NCI-H446 (cell line): ENCODE data around the gene VIL1.

Source experiments
- DNase-seq, 2 experiments: peaks; one replicate each; lab custom pipeline; 2025; lab: John Stamatoyannopoulos, UW

Gene VIL1

DNA sequence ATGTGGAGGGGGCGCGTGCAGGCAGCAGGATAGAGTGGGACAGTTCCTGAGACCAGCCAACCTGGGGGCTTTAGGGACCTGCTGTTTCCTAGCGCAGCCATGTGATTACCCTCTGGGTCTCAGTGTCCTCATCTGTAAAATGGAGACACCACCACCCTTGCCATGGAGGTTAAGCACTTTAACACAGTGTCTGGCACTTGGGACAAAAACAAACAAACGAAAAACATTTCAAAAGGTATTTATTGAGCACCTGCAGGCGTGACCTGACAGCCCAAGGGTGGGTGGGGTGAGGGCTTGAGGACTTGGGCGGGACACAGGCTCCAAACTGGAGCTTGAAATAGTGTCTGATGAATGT, 23.9 kb upstream of the VIL1 start:
- DNase-seq: no peak

DNA sequence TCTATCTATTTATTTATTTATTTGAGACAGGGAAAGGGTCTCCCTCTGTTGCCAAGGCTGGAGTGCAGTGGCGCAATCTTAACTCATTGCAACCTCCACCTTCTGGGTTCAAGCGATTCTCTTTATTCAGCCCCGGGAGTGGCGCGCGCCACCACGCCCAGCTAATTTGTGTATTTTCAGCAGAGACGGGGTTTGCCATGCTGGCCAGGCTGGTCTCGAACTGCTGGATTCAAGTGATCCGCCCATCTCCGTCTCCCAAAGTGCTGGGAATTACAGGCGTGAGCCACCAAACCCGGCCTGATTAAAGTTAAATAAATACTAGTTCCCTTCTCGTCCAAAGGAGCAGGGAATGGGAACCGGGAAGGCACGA, 23.5 kb upstream of the VIL1 start:
- DNase-seq: no peak

DNA sequence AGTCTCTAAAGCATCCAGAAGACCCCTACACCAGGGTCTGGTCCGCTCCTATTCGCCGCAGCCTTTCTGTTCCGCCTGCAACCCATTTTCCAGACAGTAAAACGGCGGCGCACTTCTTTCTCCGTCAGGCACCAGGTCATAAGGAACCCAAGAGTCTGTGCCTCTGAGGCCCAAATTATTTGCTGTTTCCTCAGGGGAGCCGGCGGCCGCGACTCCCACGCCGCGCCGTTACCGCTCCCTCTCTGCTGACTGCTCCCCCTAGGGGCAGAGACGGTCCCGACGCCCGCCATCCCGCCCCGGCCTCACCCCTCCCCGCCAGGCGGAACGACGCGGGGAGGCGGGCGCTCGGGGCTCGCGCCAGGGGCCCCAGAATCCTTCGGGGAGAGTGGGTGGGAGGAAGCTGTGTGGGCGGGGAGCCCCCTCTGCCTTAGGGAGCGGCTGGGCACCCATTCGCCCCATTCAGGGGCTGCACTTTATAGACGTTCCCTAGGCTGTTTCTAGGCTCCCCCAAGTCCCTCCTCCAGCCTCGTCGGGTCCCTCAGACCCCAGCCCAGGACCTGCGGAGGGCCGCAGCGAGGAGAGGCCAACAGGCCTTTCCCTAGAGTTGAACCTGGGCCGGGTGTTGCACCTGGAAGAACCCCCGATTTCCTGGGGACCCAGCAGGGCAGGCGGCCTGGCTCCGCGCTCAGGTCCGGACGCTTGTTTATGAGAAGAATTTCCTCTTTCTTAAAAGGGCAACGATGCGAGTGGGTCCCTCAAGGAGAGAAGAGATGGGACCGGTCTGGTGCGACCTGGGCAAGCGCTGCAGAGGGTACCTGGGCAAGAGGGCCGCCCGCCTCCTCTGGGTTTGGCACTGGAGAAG, 22.9 kb upstream of the VIL1 start:
- DNase-seq: peak; percentile 86 to 94

DNA sequence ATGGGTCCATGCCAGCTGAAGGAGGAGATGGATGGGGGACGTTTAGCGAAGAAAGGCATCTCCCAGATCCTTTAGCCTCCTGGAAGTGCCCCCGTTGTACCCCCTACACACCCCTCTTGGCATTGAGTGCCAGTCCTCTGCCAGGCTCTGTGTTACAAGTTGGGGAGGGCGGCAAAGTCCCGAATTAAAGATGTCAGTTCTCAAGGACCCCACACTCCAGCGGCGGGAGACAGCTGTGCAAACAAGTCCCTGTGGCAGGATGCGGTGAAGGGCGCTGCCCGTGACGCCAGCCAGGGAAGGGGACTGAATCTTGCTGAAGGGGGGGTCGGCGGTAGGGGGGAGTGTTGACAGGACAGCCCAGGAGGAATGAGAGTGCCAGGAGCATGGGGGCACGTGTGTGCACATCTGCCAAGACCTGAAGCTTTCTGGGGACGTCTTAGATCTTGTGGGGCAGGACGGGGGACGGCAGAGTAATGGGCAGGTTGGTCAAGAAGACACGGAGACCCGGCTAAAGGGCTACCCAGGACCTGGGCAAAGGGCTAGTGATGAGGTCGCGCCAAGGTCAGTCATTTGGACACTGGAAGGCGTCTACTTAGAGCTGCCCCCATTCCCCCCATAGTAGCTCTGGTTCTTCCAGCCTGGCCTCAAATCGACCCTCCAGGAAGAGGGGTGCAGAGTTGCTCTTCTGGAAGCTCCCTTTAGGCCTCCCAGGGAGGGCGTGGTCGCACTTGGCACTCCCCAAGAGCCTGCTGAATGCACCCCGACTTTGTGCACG, 22.0 kb upstream of the VIL1 start:
- peak; percentile 42 to 48 for DNase-seq

DNA sequence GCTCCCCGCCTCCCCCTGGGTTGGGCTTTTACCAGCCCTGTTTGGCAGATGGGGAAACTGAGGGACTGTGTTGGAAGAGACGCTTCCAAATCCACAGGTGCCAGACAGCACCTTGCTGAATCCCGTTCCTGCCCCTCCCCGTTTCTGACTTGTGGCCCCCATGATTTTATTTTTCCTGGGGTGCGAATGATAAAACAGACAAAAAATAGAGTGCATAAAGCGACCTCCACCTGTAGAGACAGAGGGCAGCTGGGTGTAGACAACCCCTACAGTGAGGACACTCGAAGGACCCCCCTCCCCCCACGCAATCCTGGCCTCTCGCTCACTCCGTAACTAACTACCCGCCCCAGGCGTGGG, 21.5 kb upstream of the VIL1 start:
- DNase-seq: no peak

DNA sequence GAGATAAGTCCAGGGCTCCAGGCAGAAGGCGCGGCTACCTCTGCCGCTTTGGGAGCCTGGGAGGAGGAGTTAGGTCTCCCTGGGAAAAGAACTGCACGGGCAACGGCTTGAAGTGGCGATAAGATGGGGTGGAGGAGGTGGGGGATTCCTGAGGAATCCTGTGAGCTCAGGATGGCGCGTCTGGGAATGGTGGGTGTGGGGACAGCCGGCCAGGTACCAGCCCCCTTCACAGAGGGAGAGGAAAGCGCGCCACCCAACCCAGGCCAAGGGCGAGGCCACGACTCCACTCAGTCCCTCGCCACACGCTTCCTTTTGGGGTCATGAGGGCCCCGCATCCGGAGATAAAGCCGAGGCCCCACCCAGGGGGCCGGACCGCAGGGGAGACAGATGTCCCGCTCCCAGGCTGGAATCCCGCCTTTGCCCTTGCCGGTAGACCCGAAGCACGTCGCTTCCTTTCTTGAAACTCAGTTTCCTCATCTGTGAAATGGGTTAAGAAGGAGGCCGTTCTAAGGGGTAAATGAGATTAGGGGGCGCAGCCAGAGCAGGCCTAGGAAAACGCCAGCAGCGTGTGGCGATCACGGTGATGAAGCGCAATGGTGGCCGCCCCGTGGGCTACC, 21.0 kb upstream of the VIL1 start:
- DNase-seq: no peak

DNA sequence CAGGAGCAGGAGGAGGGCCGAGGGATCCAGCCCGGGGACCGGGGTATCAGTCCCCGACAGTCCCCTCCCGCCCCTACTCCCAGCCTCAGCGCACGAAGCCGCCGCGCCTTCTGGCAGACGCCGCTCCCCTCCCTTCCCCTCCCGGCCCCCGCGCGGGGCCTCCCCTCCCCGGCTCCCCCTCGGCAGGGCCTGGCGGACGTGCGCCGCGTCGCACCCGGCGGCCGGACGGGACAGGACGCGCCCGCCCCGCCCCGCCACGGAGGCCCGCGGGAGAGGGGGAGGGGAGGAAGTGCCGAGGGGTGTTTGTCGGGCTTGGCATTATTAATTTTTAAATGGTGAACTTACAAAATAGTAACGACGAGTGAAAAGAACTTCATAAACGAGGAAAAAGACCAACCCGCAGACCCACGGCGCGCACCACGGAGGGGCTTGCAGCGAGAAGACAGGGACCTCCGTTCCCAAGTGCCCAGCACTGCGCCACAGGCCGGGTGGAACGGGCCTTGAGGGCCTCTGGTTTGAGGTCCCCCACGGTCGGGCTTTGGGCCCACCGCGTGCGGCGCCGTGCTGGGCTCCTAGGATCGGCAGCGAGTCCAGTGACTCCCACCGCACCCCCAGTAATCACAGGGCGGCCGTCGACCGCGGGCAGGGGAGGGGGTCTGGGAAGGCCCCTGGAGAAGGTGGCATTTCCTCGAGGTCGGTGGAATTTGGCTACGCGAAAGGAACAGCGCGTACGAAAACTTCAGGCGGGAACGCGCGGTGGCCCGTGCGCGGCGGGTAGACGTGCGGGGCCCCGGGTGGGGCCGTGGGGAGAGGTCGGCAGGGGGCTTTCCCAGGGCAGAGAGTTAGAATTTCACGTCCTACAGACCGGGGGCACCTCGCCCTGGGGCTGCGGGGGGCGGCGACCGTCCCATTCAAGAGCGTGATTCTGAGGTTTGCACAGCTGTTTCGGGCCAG, 20.2 kb upstream of the VIL1 start:
- no peak for DNase-seq

DNA sequence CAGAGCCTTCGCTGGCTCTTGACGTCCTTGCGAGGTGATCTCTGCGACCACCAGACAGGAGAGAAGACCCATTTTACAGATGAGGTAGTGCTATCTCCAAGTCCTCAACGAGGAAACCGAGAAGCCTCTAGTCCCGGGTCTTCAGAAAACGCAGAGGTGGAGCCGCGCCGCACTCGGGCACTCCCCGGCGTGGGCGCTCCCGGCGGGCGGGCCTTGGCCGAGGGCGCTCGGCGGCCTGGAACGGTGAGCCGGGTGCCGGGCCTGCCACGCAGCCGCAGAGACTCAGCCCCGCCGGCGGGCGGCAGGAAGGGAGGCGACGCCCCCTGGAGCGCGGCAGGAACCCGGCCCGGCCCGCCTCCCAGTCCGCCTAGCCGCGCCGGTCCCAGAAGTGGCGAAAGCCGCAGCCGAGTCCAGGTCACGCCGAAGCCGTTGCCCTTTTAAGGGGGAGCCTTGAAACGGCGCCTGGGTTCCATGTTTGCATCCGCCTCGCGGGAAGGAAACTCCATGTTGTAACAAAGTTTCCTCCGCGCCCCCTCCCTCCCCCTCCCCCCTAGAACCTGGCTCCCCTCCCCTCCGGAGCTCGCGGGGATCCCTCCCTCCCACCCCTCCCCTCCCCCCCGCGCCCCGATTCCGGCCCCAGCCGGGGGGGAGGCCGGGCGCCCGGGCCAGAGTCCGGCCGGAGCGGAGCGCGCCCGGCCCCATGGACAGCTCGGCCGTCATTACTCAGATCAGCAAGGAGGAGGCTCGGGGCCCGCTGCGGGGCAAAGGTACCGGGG, 19.3 kb upstream of the VIL1 start, which contains the start of gene CTDSP1:
TSS of gene CTDSP1 (plus strand) at position 478 of the 776 bp plus-strand sequence. CDS start at position 701, 223 bp downstream.
- DNase-seq: peak; percentile 73 to 91

DNA sequence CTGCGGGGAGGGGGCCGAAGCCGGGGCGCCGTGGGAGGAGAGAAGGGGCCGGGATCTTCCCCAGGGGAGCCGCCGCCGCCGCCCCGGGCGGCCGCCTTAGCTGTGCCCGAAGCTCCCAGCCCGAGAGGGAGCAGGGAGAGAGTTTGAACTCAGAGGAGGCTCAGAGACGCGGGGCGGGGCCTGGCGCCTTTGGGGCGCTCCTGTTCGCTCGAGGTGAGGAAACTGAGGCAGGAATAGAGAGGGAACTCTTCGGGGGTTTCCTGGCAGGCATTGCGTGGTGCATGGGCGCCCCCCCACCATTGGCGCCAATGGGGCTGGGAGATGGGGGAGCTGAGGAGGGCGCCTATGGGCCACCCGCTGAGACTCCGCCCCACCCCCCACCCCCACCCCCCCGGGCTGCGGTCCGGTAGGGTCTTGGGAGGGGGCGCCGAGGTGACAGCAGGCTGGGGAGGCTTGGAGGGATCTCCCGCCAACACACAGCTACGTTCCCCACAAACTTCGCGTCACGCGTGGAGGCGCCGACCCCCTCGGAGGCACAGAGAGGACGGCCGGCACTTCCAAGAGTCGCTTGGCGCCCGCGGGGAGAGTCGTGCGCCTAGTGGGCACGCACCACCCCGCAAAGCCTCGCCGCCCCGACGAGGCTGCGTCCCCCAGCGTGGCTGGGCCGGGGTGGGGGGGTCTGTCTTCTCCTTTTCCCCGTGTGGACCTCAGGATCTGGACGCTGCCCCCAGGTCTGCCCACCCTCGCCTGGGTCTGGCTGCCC, 18.6 kb upstream of the VIL1 start:
- DNase-seq: no peak

DNA sequence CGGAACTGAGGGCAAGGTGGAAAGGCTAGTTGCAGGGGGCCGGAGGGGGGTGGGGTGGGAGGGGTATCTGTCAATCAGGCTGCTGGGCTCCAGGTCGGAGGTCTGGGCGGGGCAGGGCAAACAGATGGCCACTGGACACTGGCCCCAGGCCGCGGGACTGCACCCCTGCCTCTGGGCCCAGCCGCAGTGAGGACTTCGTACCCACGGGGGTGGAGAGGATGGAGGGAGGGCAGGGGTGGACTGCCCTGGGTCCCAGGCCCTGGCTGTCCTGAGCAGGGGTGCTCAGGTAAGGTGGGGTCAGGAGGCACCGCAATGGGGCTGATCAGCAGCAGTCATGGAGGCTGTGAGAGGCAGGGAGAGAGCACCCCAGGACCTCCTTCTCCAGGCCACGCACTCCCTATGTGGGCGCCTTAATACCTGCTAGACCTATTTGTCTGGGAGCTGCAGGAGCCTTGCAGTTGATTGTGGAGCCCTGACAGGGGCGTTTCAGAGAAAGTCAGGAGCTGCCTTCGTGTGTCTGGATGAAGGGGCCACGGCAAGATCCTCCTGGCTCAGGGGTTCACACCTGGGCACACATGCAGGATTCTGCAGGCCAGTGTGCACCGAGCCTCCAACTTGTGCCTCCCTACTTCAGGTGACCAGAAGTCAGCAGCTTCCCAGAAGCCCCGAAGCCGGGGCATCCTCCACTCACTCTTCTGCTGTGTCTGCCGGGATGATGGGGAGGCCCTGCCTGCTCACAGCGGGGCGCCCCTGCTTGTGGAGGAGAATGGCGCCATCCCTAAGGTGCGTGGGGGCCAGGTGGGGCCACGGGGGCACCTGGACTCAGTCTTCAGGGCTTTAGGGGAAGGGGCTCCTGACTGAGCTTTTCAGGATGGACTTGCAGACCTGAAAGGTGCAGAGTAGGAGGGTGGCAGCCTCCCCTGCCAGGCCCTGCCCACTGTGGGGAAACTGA, 17.7 kb upstream of the VIL1 start:
- no peak for DNase-seq

DNA sequence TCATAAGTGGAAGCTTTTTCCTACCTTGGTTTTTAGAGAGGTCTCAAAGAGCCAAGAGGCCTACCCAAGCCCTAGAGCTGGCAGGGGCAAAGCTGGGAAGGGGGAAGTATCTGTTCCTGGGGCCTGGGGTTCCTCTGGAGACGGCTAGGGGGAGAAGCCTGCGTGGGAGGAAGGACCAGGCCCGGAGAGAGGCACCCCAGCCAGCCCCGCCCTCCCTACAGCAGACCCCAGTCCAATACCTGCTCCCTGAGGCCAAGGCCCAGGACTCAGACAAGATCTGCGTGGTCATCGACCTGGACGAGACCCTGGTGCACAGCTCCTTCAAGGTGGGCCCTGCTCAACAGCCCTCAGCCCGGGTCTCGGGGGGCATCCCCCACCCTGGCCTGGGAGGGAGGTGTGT, 17.0 kb upstream of the VIL1 start:
- no peak for DNase-seq

DNA sequence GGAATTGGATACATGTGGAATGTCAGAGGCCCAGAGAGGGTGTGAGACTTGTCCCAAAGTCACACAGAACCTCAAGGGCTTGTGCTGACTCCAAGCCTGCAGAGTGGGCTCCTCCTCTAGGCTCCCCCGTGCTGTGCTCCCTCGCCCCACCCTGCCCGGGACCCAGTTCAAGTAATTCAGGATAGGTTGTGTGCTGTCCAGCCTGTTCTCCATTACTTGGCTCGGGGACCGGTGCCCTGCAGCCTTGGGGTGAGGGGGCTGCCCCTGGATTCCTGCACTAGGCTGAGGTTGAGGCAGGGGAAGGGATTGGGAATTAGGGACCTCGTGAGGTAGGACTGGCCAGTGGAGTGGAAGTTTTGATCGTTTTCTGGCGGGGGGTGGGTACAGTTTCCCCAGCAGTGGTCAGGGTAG, 16.4 kb upstream of the VIL1 start:
- DNase-seq: no peak

DNA sequence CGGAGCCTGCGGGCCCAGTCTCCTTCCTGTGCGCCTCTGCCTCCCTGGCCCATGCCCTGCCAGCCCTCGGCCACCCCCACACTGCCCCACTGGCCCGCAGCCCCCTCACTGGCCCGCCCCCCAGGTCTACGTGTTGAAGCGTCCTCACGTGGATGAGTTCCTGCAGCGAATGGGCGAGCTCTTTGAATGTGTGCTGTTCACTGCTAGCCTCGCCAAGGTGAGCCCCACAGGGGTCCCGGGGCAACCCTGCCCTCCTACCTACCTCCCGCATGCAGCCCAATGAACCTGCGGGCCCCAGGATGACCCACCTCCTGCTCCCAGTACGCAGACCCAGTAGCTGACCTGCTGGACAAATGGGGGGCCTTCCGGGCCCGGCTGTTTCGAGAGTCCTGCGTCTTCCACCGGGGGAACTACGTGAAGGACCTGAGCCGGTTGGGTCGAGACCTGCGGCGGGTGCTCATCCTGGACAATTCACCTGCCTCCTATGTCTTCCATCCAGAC, 16.0 kb upstream of the VIL1 start:
- DNase-seq: no peak

DNA sequence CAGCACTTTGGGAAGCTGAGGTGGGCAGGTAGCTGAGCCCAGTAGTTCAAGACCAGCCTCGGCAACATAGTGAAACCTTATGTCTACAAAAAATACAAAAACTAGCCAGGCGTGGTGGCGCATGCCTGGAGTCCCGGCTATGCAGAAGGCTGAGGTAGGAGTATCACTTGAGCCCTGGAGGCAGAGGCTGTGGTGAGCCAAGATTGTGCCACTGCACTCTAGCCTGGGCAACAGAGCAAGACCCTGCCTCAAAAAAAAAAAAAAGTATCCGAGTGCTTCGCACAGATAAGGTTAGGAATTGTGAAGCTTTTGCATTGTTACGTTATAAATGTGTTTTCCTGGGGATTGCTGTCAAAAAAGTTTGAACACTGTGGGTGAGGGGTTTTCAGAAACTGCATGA, 15.1 kb upstream of the VIL1 start:
- no peak for DNase-seq

DNA sequence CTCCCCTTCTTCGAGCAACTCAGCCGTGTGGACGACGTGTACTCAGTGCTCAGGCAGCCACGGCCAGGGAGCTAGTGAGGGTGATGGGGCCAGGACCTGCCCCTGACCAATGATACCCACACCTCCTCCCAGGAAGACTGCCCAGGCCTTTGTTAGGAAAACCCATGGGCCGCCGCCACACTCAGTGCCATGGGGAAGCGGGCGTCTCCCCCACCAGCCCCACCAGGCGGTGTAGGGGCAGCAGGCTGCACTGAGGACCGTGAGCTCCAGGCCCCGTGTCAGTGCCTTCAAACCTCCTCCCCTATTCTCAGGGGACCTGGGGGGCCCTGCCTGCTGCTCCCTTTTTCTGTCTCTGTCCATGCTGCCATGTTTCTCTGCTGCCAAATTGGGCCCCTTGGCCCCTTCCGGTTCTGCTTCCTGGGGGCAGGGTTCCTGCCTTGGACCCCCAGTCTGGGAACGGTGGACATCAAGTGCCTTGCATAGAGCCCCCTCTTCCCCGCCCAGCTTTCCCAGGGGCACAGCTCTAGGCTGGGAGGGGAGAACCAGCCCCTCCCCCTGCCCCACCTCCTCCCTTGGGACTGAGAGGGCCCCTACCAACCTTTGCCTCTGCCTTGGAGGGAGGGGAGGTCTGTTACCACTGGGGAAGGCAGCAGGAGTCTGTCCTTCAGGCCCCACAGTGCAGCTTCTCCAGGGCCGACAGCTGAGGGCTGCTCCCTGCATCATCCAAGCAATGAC, 14.4 kb upstream of the VIL1 start:
- no peak for DNase-seq

DNA sequence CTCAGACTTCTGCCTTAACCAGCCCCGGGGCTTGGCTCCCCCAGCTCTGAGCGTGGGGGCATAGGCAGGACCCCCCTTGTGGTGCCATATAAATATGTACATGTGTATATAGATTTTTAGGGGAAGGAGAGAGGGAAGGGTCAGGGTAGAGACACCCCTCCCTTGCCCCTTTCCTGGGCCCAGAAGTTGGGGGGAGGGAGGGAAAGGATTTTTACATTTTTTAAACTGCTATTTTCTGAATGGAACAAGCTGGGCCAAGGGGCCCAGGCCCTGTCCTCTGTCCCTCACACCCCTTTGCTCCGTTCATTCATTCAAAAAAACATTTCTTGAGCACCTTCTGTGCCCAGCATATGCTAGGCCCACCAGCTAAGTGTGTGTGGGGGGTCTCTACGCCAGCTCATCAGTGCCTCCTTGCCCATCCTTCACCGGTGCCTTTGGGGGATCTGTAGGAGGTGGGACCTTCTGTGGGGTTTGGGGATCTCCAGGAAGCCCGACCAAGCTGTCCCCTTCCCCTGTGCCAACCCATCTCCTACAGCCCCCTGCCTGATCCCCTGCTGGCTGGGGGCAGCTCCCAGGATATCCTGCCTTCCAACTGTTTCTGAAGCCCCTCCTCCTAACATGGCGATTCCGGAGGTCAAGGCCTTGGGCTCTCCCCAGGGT, 13.7 kb upstream of the VIL1 start:
- no peak for DNase-seq

DNA sequence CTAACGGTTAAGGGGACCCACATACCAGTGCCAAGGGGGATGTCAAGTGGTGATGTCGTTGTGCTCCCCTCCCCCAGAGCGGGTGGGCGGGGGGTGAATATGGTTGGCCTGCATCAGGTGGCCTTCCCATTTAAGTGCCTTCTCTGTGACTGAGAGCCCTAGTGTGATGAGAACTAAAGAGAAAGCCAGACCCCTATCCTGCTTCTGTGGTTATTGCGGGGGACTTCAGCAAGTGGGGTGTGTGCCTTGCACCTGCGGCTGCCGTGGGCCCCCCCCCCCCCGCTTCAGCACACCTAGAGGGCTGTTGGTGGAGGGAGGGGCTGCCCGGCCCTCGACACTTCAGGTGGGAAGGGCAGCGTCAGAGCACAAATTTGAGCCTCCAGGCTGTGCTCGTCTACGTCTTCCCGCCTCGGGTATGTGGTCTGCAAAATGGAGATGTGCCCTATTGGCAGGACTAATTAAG, 13.1 kb upstream of the VIL1 start:
- DNase-seq: no peak
